ENCODE results near the gene ASIP. TPM values are rescaled to one million over a fixed set of nuclear protein-coding genes. Genes with fewer than 3 reads are reported as not detected.

The ASIP gene
- polyA plus RNA-seq, 3 donors, result 0.40 TPM; not detected in 2

GRCh38 chr20:34293119-34293518 is 51.9 kb downstream of the ASIP start:
- H3K9me3 Mint-ChIP-seq, result no peaks in the 10 kb centered on the region
- TF ChIP-seq, protein P1, sequence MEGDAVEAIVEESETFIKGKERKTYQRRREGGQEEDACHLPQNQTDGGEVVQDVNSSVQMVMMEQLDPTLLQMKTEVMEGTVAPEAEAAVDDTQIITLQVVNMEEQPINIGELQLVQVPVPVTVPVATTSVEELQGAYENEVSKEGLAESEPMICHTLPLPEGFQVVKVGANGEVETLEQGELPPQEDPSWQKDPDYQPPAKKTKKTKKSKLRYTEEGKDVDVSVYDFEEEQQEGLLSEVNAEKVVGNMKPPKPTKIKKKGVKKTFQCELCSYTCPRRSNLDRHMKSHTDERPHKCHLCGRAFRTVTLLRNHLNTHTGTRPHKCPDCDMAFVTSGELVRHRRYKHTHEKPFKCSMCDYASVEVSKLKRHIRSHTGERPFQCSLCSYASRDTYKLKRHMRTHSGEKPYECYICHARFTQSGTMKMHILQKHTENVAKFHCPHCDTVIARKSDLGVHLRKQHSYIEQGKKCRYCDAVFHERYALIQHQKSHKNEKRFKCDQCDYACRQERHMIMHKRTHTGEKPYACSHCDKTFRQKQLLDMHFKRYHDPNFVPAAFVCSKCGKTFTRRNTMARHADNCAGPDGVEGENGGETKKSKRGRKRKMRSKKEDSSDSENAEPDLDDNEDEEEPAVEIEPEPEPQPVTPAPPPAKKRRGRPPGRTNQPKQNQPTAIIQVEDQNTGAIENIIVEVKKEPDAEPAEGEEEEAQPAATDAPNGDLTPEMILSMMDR (IDR thresholded peaks at IDR 0.05), result no peak
- peak overlapping the region in 3 of 7 donors; percentile 19 to 67 (median 57) for H3K27ac Mint-ChIP-seq
- Histone ChIP-seq H3K27ac (ENCODE audit: low read depth in 1 of 2, low read length in 2 of 2) (no peak overlapping the region), H3K4me3 (replicated peaks in 1 of 3; ENCODE audit: low read depth in 2 of 3, low read length in 3 of 3) (no peak overlapping the region), H4K20me1 (ENCODE audit: insufficient read depth, low read length) (no peaks in the 10 kb centered on the region), H2AFZ (ENCODE audit: insufficient read depth, low read depth, low read length, poor library complexity, severe bottlenecking) (no peak overlapping the region), H3K4me1 (ENCODE audit: control insufficient read depth in 1 of 2, insufficient read depth in 2 of 2, low read length in 2 of 2) (peaks cover 9 to 12% of the 10 kb centered on the region in 2 donors), H3K79me2 (ENCODE audit: insufficient read depth, low read length) (peaks cover 22% of the 10 kb centered on the region), H3K36me3 (replicated peaks in 1 of 2; ENCODE audit: control insufficient read depth in 1 of 2, insufficient read depth in 2 of 2, low read length in 2 of 2) (peaks cover 26 to 58% of the 10 kb centered on the region in 2 donors), H3K9ac (ENCODE audit: insufficient read depth, low read length, poor library complexity, severe bottlenecking) (no peak overlapping the region), H3K27me3 (ENCODE audit: control insufficient read depth in 2 of 2, insufficient read depth in 2 of 2, low read length in 2 of 2) (no peaks in the 10 kb centered on the region), H3K4me2 (replicated peaks; ENCODE audit: extremely low read depth, low read length, poor library complexity, severe bottlenecking) (no peak overlapping the region), H3K9me3 (replicated peaks in 1 of 2; ENCODE audit: control insufficient read depth in 1 of 2, insufficient read depth in 1 of 2, low read length in 2 of 2) (no peaks in the 10 kb centered on the region)
- no peak overlapping the region for H3K4me3 Mint-ChIP-seq
- no peak for DNase-seq
- peaks cover 11% of the 10 kb centered on the region for H3K4me1 Mint-ChIP-seq
- H3K36me3 Mint-ChIP-seq, result peaks cover 49 to 62% of the 10 kb centered on the region in 2 donors
- H3K27me3 Mint-ChIP-seq (ENCODE audit: low read depth in 3 of 3), result peaks cover 0 to 7% (median 0%) of the 10 kb centered on the region in 3 donors
- 95% methylated on average over 4 of the region's 5 CpGs for WGBS (ENCODE audit: insufficient coverage)
- intact Hi-C loops (cut with micrococcal nuclease), result no loop called here

- Histone ChIP-seq H3K4me1 (ENCODE audit: control insufficient read depth in 1 of 2, insufficient read depth in 2 of 2, low read length in 2 of 2) (peaks cover 9 to 12% of the 10 kb centered on the region in 2 donors), H4K20me1 (ENCODE audit: insufficient read depth, low read length) (no peaks in the 10 kb centered on the region), H3K9me3 (replicated peaks in 1 of 2; ENCODE audit: control insufficient read depth in 1 of 2, insufficient read depth in 1 of 2, low read length in 2 of 2) (no peaks in the 10 kb centered on the region), H3K9ac (ENCODE audit: insufficient read depth, low read length, poor library complexity, severe bottlenecking) (no peak overlapping the region), H3K4me3 (replicated peaks in 1 of 3; ENCODE audit: low read depth in 2 of 3, low read length in 3 of 3) (no peak overlapping the region), H3K36me3 (replicated peaks in 1 of 2; ENCODE audit: control insufficient read depth in 1 of 2, insufficient read depth in 2 of 2, low read length in 2 of 2) (peaks cover 26 to 54% of the 10 kb centered on the region in 2 donors), H3K79me2 (ENCODE audit: insufficient read depth, low read length) (peaks cover 22% of the 10 kb centered on the region), H2AFZ (ENCODE audit: insufficient read depth, low read depth, low read length, poor library complexity, severe bottlenecking) (no peak overlapping the region), H3K27me3 (ENCODE audit: control insufficient read depth in 2 of 2, insufficient read depth in 2 of 2, low read length in 2 of 2) (no peaks in the 10 kb centered on the region), H3K27ac (ENCODE audit: low read depth in 1 of 2, low read length in 2 of 2) (peak overlapping the region in 1 of 2 donors; percentile 34), H3K4me2 (replicated peaks; ENCODE audit: extremely low read depth, low read length, poor library complexity, severe bottlenecking) (no peak overlapping the region)
- WGBS (ENCODE audit: insufficient coverage), result 26% methylated on average over 4 of the region's 7 CpGs
- DNase-seq, result no peak
- TF ChIP-seq, protein P1 (IDR thresholded peaks at IDR 0.05), result no peak
- peaks cover 11% of the 10 kb centered on the region for H3K4me1 Mint-ChIP-seq
- peaks cover 0 to 7% (median 0%) of the 10 kb centered on the region in 3 donors for H3K27me3 Mint-ChIP-seq (ENCODE audit: low read depth in 3 of 3)
- H3K27ac Mint-ChIP-seq, result peak overlapping the region in 5 of 7 donors; percentile 0 to 63 (median 19)
- peaks cover 44 to 57% of the 10 kb centered on the region in 2 donors for H3K36me3 Mint-ChIP-seq
- intact Hi-C loops (cut with micrococcal nuclease), result no loop called here
- peaks cover 0 to 4% (median 0%) of the 10 kb centered on the region in 7 donors for H3K9me3 Mint-ChIP-seq
- H3K4me3 Mint-ChIP-seq, result peak overlapping the region in 1 of 2 donors; percentile 64
Measured at GRCh38 chr20:34293589-34293988, 52.4 kb downstream of the ASIP start.

Data from CD14-positive monocyte (primary cell).